ENCODE measurements around the gene CCDC9.
A peak's percentile ranks its signal among the peaks of the same experiment; 100 is the strongest.

DNA sequence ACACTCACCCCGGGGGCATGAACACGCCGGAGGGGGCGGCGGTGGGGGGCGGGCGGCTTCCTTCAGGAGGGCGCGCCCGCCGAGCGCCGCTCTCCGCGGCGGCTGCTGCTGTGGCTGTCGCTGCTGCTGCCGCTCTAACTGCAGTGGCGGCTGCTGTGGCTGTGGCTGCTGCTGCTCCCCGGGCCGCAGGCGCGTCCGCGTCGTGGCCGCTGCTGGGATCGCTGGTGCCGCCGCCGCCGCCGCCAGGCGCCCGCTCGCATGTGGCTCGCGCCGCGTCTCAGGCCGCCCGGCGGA, 25.5 kb upstream of the CCDC9 start, which contains the start of gene BBC3:
- TF ChIP-seq CTCF (IDR thresholded peaks at IDR 0.05 in 4 of 5, conservative IDR thresholded peaks at IDR 0.05 in 1 of 5) (no peak), POLR2A (IDR thresholded peaks at IDR 0.05) (peak; percentile 85 to 95)
